Colonic mucosa (tissue), 4 donors: ENCODE data around the gene SIGLEC12. TPM values are rescaled to one million over a fixed set of nuclear protein-coding genes. Genes with fewer than 3 reads are reported as not detected.

ENCODE experiments used
- DNase-seq: peaks from one replicate; pipeline ENCODE4 v3.0.0-alpha.2; 2020
- H3K27ac ChIP-seq: fragments of 200-600 bp; one replicate; pipeline ENCODE4 v1.8.0; 2021
- H3K27me3 ChIP-seq: fragments of 200-600 bp; one replicate; pipeline ENCODE4 v1.8.0; 2021
- H3K36me3 ChIP-seq: fragments of 200-600 bp; one replicate; pipeline ENCODE4 v1.8.0; 2021
- H3K4me1 ChIP-seq: fragments of 200-600 bp; one replicate; pipeline ENCODE4 v1.8.0; 2021; ENCODE audit warnings: mild to moderate bottlenecking
- H3K4me3 ChIP-seq: fragments of 200-600 bp; one replicate; pipeline ENCODE4 v1.8.0; 2021
- H3K9ac ChIP-seq, 2 donors: one replicate each; pipeline ENCODE4 v1.7.0; 2013; ENCODE audit warnings: control low read depth in 2 of 2, low read depth in 2 of 2, low read length in 2 of 2
- H3K9me3 ChIP-seq: fragments of 200-600 bp; one replicate; pipeline ENCODE4 v1.8.0; 2021
- intact Hi-C: fragments of 100-400 bp; cut with DNase I; formaldehyde crosslinking; loops from one replicate; pipeline ENCODE4 v1.14.1; 2022
- total RNA-seq, 2 donors: library from RNA; stranded (reverse); fragmentation: NEBNext Ultra II Directional in 1 of 2; extraction: Animal tissue kit (Norgen Biotek cat#: 25700) in 1 of 2; gene quantifications; one replicate each; pipeline ENCODE4 v1.2.1, GENCODE V29; 2021
- TF ChIP-seq, protein P1 (sequence below): fragments of 200-600 bp; IDR thresholded peaks from one replicate; pipeline ENCODE4 v1.8.0; 2022; ENCODE audit warnings: antibody characterized with exemption, mild to moderate bottlenecking
- donor health status: healthy.
- donor health status: DM: no; HTN: no; CAD: no.
- donor health status: DM: no; HTN: no; CAD: no.

Gene SIGLEC12
- total RNA-seq, 2 donors from 2014 or later = 0.15 to 0.35 TPM

DNA sequence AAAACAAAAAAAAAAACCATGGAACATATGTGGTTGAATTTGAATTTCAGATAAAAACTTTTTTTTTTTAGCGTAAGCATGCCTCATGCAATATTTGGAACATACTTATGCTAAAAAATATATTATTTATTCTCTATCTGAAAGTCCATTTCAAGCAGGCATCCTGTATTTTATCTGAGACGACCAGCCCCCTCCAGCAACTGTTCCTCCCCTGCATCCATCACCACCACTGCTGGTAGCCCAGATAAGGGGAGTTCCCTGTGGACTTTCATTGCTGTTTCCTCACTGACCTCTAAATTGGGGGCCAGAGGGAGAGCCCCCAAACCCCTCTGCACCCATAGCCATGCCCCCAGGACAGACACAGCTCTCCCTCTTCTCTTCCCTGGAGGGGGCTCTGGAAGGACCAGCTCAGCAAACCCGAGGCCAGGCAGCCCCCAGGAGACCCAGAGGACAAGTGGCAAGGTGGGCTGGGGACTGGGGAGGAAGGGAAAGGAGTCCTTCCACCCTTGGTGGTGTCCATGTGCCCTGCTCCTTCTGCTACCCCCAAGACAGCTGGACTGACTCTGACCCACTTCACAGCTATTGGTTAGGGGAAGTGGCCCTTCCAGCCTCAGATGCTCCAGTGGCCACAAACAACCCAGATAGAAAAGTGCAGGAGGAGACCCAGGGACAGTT lies 6.6 kb upstream of the SIGLEC12 start:
- H3K4me1 ChIP-seq = no peaks in the 10 kb centered on the region
- H3K4me3 ChIP-seq = no peak overlapping the region
- H3K9me3 ChIP-seq = no peaks in the 10 kb centered on the region
- H3K27ac ChIP-seq = no peak overlapping the region
- intact Hi-C loops = no loop called here
- no peaks in the 10 kb centered on the region for H3K27me3 ChIP-seq
- H3K36me3 ChIP-seq = no peaks in the 10 kb centered on the region
- TF ChIP-seq, protein P1, sequence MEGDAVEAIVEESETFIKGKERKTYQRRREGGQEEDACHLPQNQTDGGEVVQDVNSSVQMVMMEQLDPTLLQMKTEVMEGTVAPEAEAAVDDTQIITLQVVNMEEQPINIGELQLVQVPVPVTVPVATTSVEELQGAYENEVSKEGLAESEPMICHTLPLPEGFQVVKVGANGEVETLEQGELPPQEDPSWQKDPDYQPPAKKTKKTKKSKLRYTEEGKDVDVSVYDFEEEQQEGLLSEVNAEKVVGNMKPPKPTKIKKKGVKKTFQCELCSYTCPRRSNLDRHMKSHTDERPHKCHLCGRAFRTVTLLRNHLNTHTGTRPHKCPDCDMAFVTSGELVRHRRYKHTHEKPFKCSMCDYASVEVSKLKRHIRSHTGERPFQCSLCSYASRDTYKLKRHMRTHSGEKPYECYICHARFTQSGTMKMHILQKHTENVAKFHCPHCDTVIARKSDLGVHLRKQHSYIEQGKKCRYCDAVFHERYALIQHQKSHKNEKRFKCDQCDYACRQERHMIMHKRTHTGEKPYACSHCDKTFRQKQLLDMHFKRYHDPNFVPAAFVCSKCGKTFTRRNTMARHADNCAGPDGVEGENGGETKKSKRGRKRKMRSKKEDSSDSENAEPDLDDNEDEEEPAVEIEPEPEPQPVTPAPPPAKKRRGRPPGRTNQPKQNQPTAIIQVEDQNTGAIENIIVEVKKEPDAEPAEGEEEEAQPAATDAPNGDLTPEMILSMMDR = no peak
- no peak for DNase-seq
- H3K9ac ChIP-seq = no peak overlapping the region

DNA sequence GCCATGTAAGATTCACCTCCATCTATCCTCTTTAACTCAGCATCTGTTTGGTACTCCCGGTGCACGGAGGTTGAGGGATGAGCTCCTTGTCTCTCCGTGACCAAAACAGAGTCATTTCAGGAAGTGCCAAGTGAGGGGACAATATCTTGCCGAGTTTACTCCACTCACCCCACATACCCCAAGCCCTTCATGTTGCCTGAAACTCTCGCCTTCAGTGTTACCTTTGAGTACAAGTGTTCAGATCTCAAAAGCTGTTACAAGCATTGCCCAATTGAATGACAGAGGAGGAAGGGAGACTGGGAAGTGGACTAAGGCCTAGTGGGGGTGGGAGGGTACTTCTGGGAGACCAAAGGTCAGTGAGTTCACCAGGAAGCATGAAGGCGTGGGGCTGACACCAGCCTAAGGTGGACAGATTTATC lies 6.0 kb upstream of the SIGLEC12 start:
- H3K27ac ChIP-seq = no peak overlapping the region
- DNase-seq = no peak
- TF ChIP-seq, protein P1 = no peak

DNA sequence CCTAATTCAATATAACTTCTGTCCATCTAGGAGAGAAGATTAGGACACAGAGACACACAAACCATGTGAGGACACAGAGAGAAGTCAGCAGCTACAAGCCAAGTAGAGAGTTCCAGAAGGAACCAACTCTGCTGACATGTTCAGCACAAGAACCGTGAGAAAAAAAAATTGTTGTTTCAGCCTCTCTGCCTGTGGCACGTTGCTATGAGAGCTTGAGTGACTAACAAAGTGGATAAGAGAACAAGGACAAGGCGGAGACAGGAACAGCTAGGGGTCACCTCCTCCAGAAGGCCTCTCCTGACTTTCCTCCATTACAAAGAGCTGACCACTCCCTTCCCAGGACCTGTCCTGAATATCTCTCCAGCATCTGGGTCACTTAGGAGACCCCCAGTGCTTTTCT lies 5.6 kb upstream of the SIGLEC12 start:
- Histone ChIP-seq H3K36me3 (no peaks in the 10 kb centered on the region), H3K9ac (no peak overlapping the region), H3K27me3 (no peaks in the 10 kb centered on the region), H3K4me1 (no peaks in the 10 kb centered on the region), H3K9me3 (no peaks in the 10 kb centered on the region), H3K27ac (no peak overlapping the region), H3K4me3 (no peak overlapping the region)
- TF ChIP-seq, protein P1 = no peak
- no peak for DNase-seq
- intact Hi-C loops = no loop called here

More for the DNA sequence above, 6.0 kb upstream of the SIGLEC12 start:
- no peaks in the 10 kb centered on the region for H3K4me1 ChIP-seq
- H3K4me3 ChIP-seq = no peak overlapping the region
- no peak overlapping the region for H3K9ac ChIP-seq
- H3K9me3 ChIP-seq = no peaks in the 10 kb centered on the region
- no peaks in the 10 kb centered on the region for H3K36me3 ChIP-seq
- intact Hi-C loops = no loop called here
- H3K27me3 ChIP-seq = no peaks in the 10 kb centered on the region

DNA sequence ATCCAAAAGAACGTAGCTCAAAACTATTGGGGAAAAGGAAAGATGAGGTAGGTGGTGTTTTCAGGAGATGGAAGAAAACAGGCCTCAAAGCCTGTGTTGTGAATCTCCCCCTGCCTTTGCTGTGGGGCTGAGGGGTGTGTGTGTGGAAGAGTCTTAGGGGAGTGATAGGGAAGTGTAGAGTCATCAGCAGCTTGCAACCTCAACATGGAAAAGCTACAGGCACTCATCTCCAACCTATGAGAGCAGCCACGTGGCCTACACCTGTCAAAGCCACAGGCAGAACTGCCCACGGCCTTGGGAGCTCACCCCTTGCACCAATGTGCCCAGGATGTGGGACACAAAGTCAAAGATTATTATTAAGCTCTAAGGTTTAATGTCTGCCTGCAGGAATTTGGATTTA lies 4.3 kb upstream of the SIGLEC12 start:
- Histone ChIP-seq H3K9ac (no peak overlapping the region), H3K27me3 (no peaks in the 10 kb centered on the region), H3K27ac (no peak overlapping the region), H3K36me3 (no peaks in the 10 kb centered on the region), H3K4me1 (no peaks in the 10 kb centered on the region), H3K9me3 (no peaks in the 10 kb centered on the region), H3K4me3 (no peak overlapping the region)
- intact Hi-C loops = no loop called here
- TF ChIP-seq, protein P1 = no peak
- DNase-seq = no peak

DNA sequence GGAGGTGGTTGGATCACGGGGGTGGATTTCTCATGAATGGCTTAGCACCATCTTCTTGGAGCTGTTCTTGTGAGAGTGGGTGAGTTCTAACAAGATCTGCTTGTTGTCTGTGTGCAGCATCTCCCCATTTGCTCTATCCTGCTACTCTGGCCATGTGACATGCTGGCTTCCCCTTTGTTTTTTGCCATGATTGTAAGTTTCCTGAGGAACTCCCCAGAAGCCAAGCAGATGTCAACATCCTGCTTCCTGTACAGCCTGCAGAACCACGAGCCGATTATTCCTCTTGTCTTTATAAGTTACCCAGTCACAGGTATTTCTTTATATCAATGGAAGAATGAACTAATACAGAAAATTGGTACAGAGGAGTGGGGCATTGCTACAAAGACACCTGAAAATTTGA lies 2.3 kb upstream of the SIGLEC12 start:
- H3K27ac ChIP-seq = no peak overlapping the region
- no peak overlapping the region for H3K4me3 ChIP-seq
- H3K9me3 ChIP-seq = no peaks in the 10 kb centered on the region
- no peaks in the 10 kb centered on the region for H3K27me3 ChIP-seq
- TF ChIP-seq, protein P1 = no peak
- DNase-seq = no peak
- no peak overlapping the region for H3K9ac ChIP-seq
- intact Hi-C loops = no loop called here
- no peaks in the 10 kb centered on the region for H3K36me3 ChIP-seq
- no peaks in the 10 kb centered on the region for H3K4me1 ChIP-seq
